PFSK-1 (cell line): ENCODE measurements around the gene SLC16A14.

Source experiments
- FOXP2 ChIP-seq: optimal IDR thresholded peaks from 2 replicates; pipeline ENCODE3; 2011; ENCODE audit warnings: borderline replicate concordance, control low read depth, inconsistent platforms; ENCODE audit not compliant: insufficient read depth; ENCODE audit errors: extremely low read length, extremely low read depth
- POLR2AphosphoS5 ChIP-seq: IDR thresholded peaks from 2 replicates; pipeline ENCODE4 v1.6.1; 2012; ENCODE audit warnings: low read depth, mild to moderate bottlenecking, control low read depth, low read length, moderate library complexity
- SIN3A ChIP-seq: IDR thresholded peaks from 2 replicates; pipeline ENCODE4 v1.6.1; 2012; ENCODE audit warnings: mild to moderate bottlenecking, low read length, moderate library complexity, borderline replicate concordance; ENCODE audit not compliant: insufficient read depth
- TAF1 ChIP-seq: IDR thresholded peaks from 2 replicates; pipeline ENCODE4 v1.6.1; 2012; ENCODE audit warnings: low read length, control low read depth, borderline replicate concordance; ENCODE audit not compliant: insufficient read depth
- TF ChIP-seq, protein P1 (sequence below), 2 experiments: IDR thresholded peaks; 2 replicates each; pipeline versions ENCODE4 v1.6.1 to v1.8.0; 2011 to 2012; ENCODE audit warnings: low read depth in 2 of 2, low read length in 2 of 2, control low read depth in 1 of 2, inconsistent platforms in 1 of 2, mild to moderate bottlenecking in 1 of 2, moderate library complexity in 1 of 2; ENCODE audit not compliant: insufficient read depth in 1 of 2

The SLC16A14 gene

GRCh38 chr2:230043025-230043424 is 25.7 kb downstream of the SLC16A14 start:
- TF ChIP-seq FOXP2 = no peak
- TF ChIP-seq TAF1 = no peak
- no peak for TF ChIP-seq POLR2AphosphoS5

- TF ChIP-seq FOXP2 = no peak
These were observed 26.5 kb downstream of the SLC16A14 start for GRCh38 chr2:230042195-230042594.

GRCh38 chr2:230023313-230023712 is 45.4 kb downstream of the SLC16A14 start:
- no peak for TF ChIP-seq SIN3A
- TF ChIP-seq TAF1 = no peak
- no peak for TF ChIP-seq FOXP2
- TF ChIP-seq, protein P1, sequence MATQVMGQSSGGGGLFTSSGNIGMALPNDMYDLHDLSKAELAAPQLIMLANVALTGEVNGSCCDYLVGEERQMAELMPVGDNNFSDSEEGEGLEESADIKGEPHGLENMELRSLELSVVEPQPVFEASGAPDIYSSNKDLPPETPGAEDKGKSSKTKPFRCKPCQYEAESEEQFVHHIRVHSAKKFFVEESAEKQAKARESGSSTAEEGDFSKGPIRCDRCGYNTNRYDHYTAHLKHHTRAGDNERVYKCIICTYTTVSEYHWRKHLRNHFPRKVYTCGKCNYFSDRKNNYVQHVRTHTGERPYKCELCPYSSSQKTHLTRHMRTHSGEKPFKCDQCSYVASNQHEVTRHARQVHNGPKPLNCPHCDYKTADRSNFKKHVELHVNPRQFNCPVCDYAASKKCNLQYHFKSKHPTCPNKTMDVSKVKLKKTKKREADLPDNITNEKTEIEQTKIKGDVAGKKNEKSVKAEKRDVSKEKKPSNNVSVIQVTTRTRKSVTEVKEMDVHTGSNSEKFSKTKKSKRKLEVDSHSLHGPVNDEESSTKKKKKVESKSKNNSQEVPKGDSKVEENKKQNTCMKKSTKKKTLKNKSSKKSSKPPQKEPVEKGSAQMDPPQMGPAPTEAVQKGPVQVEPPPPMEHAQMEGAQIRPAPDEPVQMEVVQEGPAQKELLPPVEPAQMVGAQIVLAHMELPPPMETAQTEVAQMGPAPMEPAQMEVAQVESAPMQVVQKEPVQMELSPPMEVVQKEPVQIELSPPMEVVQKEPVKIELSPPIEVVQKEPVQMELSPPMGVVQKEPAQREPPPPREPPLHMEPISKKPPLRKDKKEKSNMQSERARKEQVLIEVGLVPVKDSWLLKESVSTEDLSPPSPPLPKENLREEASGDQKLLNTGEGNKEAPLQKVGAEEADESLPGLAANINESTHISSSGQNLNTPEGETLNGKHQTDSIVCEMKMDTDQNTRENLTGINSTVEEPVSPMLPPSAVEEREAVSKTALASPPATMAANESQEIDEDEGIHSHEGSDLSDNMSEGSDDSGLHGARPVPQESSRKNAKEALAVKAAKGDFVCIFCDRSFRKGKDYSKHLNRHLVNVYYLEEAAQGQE (IDR thresholded peaks at IDR 0.05; ENCODE audit: insufficient read depth in 1 of 2, low read depth in 2 of 2, low read length in 2 of 2) = no peak
- no peak for TF ChIP-seq POLR2AphosphoS5

GRCh38 chr2:230019742-230020141 is 49.0 kb downstream of the SLC16A14 start:
- TF ChIP-seq SIN3A = no peak
- TF ChIP-seq POLR2AphosphoS5 = no peak
- no peak for TF ChIP-seq FOXP2
- no peak for TF ChIP-seq TAF1
- TF ChIP-seq, protein P1 (IDR thresholded peaks at IDR 0.05; ENCODE audit: insufficient read depth in 1 of 2, low read depth in 2 of 2, low read length in 2 of 2) = no peak

DNA sequence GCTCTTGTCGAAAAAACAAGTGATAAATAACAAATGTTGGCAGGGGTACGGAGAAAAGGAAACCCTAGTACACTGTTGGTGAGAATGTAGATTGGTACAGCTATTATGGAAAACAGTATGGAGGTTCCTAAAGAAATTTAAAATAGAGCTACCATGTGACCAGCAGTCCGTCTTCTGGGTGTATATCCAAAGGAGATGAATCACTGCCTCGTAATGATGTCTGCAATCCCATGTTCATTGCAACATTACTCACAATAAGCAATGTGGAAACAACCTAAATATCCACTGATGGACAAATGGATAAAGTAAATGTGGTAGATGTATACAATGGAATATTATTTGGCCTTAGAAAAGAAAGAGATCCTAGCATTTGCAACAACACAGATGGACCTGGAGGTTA is 50.6 kb downstream of the SLC16A14 start:
- TF ChIP-seq TAF1 (no peak), POLR2AphosphoS5 (no peak), FOXP2 (no peak), SIN3A (no peak)
- TF ChIP-seq, protein P1 (IDR thresholded peaks at IDR 0.05; ENCODE audit: insufficient read depth in 1 of 2, low read depth in 2 of 2, low read length in 2 of 2) = no peak

- TF ChIP-seq FOXP2 (no peak), POLR2AphosphoS5 (no peak), TAF1 (no peak), SIN3A (no peak)
- TF ChIP-seq, protein P1 (IDR thresholded peaks at IDR 0.05; ENCODE audit: insufficient read depth in 1 of 2, low read depth in 2 of 2, low read length in 2 of 2) = no peak
These were observed 51.9 kb downstream of the SLC16A14 start for GRCh38 chr2:230016844-230017243.
